Natural killer cell (primary cell): ENCODE measurements around the gene TMEM266. TPM values are rescaled to one million over a fixed set of nuclear protein-coding genes. Genes with fewer than 3 reads are reported as not detected.

Experiments
- ATAC-seq, 3 donors: fragments of 150-1000 bp in 2 of 3; fragments of 200-7000 bp in 1 of 3; cut with Tn5 transposase; 1 replicate in 1 of 3; 2 replicates in 2 of 3; pipeline ENCODE4 v1.10.0; 2021; ENCODE audit warnings: mild to moderate bottlenecking in 2 of 3, moderate library complexity in 2 of 3
- DNase-seq, 2 donors: peaks; one replicate each; pipeline versions ENCODE4 v3.0.0 to v3.0.0-alpha.2; 2013 to 2021; ENCODE audit warnings: mixed read lengths in 1 of 2
- H3K27ac ChIP-seq: one replicate; pipeline ENCODE4 v1.5.1; 2013; ENCODE audit warnings: mild to moderate bottlenecking, low read length
- H3K27me3 ChIP-seq: one replicate; pipeline ENCODE4 v1.6.1; 2013; ENCODE audit warnings: low read length; ENCODE audit not compliant: control insufficient read depth, insufficient read depth
- H3K36me3 ChIP-seq: one replicate; pipeline ENCODE4 v1.6.1; 2013; ENCODE audit warnings: low read length; ENCODE audit not compliant: control insufficient read depth, insufficient read depth
- H3K4me1 ChIP-seq: one replicate; pipeline ENCODE4 v1.6.1; 2013; ENCODE audit warnings: low read length; ENCODE audit not compliant: control insufficient read depth, insufficient read depth
- H3K4me3 ChIP-seq: one replicate; pipeline ENCODE4 v1.5.1; 2013; ENCODE audit warnings: low read length
- H3K9me3 ChIP-seq: one replicate; pipeline ENCODE4 v1.6.1; 2013; ENCODE audit warnings: low read length; ENCODE audit not compliant: control insufficient read depth, insufficient read depth
- H3K27ac Mint-ChIP-seq, 2 donors: one replicate each; pipeline ENCODE4 v1.8.0; 2022; ENCODE audit warnings: mild to moderate bottlenecking in 2 of 2, mixed read lengths in 2 of 2, moderate library complexity in 1 of 2
- H3K27me3 Mint-ChIP-seq, 2 donors: one replicate each; pipeline ENCODE4 v1.8.0; 2022; ENCODE audit warnings: low read depth in 2 of 2, mixed read lengths in 2 of 2
- H3K36me3 Mint-ChIP-seq: one replicate; pipeline ENCODE4 v1.8.0; 2022; ENCODE audit warnings: mixed read lengths
- H3K4me1 Mint-ChIP-seq, 2 donors: one replicate each; pipeline ENCODE4 v1.8.0; 2022; ENCODE audit warnings: mixed read lengths in 2 of 2
- H3K4me3 Mint-ChIP-seq: one replicate; pipeline ENCODE4 v1.8.0; 2022; ENCODE audit warnings: mild to moderate bottlenecking, moderate library complexity, mixed read lengths
- H3K9me3 Mint-ChIP-seq, 2 donors: one replicate each; pipeline ENCODE4 v1.8.0; 2022; ENCODE audit warnings: mixed read lengths in 2 of 2
- WGBS: methylation state at CpG from one replicate; pipeline ENCODE4 v1.1.7; 2013; ENCODE audit warnings: missing lambda C conversion rate; ENCODE audit not compliant: insufficient coverage; 5-methylcytosine and 5-hydroxymethylcytosine counted together
- intact Hi-C: fragments of 100-400 bp; cut with micrococcal nuclease; formaldehyde crosslinking; loops from one replicate; pipeline ENCODE4 v1.14.2; 2022
- total RNA-seq, 4 donors: library from RNA; stranded (reverse); fragments of 120-200 nt in 1 of 4; gene quantifications; one replicate each; pipeline versions ENCODE4 v1.2.3 to v1.2.4, GENCODE V29; 2013 to 2022
- TF ChIP-seq, protein P1 (sequence below): fragments of 200-600 bp; IDR thresholded peaks from one replicate; pipeline ENCODE4 v1.8.0; 2022; ENCODE audit warnings: antibody characterized with exemption

The TMEM266 gene
- total RNA-seq, 3 donors from 2014 or later (not counting 1 experiment from before 2014, with no cell fraction given), result not detected

DNA sequence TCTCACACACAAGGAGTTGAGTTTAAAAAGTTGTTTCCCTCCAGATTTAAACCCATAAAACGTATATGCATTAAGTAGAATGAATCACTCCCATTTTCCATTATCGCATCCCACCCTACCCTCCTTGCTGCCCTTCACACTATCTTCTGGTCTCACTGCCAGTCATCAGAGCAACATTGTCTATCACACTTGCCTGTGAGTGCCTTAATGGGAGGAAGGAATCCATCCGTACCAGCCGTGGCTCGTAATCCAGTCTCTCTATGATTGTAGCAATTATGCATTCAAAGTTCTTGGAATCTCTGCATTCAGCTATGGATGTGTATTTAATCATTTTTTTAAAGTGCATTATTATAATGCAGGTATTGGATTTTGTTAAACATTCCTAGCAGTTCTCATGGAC, 1.9 kb downstream of the TMEM266 start:
- H3K4me1 ChIP-seq, result peaks cover 21% of the 10 kb centered on the region
- Mint-ChIP-seq H3K27ac (no peak overlapping the region), H3K36me3 (no peaks in the 10 kb centered on the region), H3K27me3 (peaks cover 49 to 72% of the 10 kb centered on the region in 2 donors), H3K9me3 (no peaks in the 10 kb centered on the region), H3K4me1 (peaks cover 20 to 29% of the 10 kb centered on the region in 2 donors), H3K4me3 (no peak overlapping the region)
- H3K27me3 ChIP-seq, result peaks cover 33% of the 10 kb centered on the region
- intact Hi-C loops, result no loop called here
- 92% methylated on average over 5 of the region's 5 CpGs for WGBS
- no peak overlapping the region for H3K27ac ChIP-seq
- no peak overlapping the region for H3K4me3 ChIP-seq
- H3K9me3 ChIP-seq, result no peaks in the 10 kb centered on the region
- H3K36me3 ChIP-seq, result no peaks in the 10 kb centered on the region
- TF ChIP-seq, protein P1, sequence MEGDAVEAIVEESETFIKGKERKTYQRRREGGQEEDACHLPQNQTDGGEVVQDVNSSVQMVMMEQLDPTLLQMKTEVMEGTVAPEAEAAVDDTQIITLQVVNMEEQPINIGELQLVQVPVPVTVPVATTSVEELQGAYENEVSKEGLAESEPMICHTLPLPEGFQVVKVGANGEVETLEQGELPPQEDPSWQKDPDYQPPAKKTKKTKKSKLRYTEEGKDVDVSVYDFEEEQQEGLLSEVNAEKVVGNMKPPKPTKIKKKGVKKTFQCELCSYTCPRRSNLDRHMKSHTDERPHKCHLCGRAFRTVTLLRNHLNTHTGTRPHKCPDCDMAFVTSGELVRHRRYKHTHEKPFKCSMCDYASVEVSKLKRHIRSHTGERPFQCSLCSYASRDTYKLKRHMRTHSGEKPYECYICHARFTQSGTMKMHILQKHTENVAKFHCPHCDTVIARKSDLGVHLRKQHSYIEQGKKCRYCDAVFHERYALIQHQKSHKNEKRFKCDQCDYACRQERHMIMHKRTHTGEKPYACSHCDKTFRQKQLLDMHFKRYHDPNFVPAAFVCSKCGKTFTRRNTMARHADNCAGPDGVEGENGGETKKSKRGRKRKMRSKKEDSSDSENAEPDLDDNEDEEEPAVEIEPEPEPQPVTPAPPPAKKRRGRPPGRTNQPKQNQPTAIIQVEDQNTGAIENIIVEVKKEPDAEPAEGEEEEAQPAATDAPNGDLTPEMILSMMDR, result no peak
- ATAC-seq (no peak), DNase-seq (no peak)

DNA sequence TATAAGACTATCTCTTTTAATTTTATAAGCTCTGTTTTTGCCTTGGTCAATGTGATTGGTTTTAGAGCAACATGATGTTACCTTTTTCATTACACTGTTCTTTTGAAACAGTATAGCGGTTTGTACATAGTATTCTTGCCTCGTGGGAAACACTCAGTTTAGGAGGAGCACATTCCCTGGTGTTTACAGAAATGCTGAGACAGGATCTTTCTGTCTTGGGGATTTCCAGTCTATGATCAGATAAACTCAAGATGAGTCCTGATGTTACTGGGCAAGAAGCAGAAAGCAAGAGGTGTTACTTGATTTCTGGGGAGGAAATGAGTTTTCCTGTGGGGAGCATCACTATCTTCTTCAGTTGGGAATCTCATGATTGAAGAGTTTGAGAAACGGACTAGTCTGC, 2.5 kb downstream of the TMEM266 start:
- H3K27me3 ChIP-seq, result peaks cover 33% of the 10 kb centered on the region
- H3K36me3 ChIP-seq, result no peaks in the 10 kb centered on the region
- no peak overlapping the region for H3K4me3 Mint-ChIP-seq
- no peak overlapping the region for H3K4me3 ChIP-seq
- no peak overlapping the region for H3K27ac Mint-ChIP-seq
- TF ChIP-seq, protein P1, result no peak
- H3K4me1 ChIP-seq, result peaks cover 20% of the 10 kb centered on the region
- H3K9me3 Mint-ChIP-seq, result no peaks in the 10 kb centered on the region
- intact Hi-C loops, result no loop called here
- 69% methylated on average over 3 of the region's 3 CpGs for WGBS
- no peaks in the 10 kb centered on the region for H3K36me3 Mint-ChIP-seq
- DNase-seq (no peak), ATAC-seq (no peak)
- peaks cover 43 to 66% of the 10 kb centered on the region in 2 donors for H3K27me3 Mint-ChIP-seq
- H3K27ac ChIP-seq, result no peak overlapping the region
- no peaks in the 10 kb centered on the region for H3K9me3 ChIP-seq
- peaks cover 15 to 23% of the 10 kb centered on the region in 2 donors for H3K4me1 Mint-ChIP-seq

DNA sequence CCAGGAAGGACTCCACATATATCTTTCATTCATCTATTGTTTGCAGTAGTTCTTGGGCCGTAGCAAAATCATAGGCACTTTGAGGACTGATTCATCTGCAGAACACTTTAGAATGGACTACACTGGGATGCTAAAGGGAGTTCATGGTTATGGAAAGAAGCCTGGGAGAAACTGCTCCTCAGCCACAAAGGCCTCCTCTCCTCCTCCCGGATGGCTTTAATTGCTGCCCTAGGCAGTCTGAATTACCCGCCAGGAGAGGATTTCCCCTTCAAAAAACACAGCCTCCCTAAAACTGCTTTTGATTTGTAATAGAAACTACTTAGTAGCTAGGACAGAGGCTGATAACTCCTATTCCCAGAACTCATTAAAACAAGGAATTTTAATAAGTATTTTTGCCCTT, 4.6 kb downstream of the TMEM266 start:
- H3K27me3 Mint-ChIP-seq, result peaks cover 35 to 49% of the 10 kb centered on the region in 2 donors
- TF ChIP-seq, protein P1, result no peak
- ATAC-seq (no peak), DNase-seq (no peak)
- intact Hi-C loops, result no loop called here
- peaks cover 7 to 12% of the 10 kb centered on the region in 2 donors for H3K4me1 Mint-ChIP-seq
- peaks cover 11% of the 10 kb centered on the region for H3K4me1 ChIP-seq
- H3K36me3 Mint-ChIP-seq, result no peaks in the 10 kb centered on the region
- no peak overlapping the region for H3K4me3 Mint-ChIP-seq
- 100% methylated on average over 1 of the region's 3 CpGs for WGBS
- no peaks in the 10 kb centered on the region for H3K36me3 ChIP-seq
- H3K27ac Mint-ChIP-seq, result no peak overlapping the region
- no peak overlapping the region for H3K4me3 ChIP-seq
- peaks cover 17% of the 10 kb centered on the region for H3K27me3 ChIP-seq
- H3K27ac ChIP-seq, result no peak overlapping the region
- no peaks in the 10 kb centered on the region for H3K9me3 ChIP-seq
- H3K9me3 Mint-ChIP-seq, result no peaks in the 10 kb centered on the region

DNA sequence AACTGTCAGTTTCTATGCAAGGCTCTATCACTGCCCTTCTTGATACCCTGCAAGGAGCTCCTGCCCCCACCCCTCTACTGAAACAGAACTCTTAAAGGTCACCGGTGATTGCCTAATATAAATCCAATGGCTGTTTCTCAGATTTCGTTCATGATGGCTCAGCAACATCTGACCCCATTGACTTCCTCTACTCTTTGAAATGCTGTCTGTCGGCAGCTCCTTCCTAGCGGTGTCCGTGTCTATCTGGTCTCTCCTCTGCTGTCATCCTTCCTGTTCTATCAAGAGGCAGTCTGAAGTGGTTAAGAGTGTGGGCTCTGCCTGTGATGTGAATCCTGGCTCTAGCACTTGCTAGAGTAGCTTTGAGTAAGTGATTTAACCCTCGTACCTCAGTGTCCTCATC, 5.5 kb downstream of the TMEM266 start:
- DNase-seq (peak in 1 of 2 donors; percentile 44), ATAC-seq (peak; percentile 68 to 86 (median 77))
- 12% methylated on average over 6 of the region's 6 CpGs for WGBS
- Histone ChIP-seq H3K4me3 (no peak overlapping the region), H3K27ac (no peak overlapping the region), H3K9me3 (no peaks in the 10 kb centered on the region), H3K27me3 (peaks cover 13% of the 10 kb centered on the region), H3K4me1 (peaks cover 5% of the 10 kb centered on the region), H3K36me3 (no peaks in the 10 kb centered on the region)
- Mint-ChIP-seq H3K27me3 (peaks cover 35 to 49% of the 10 kb centered on the region in 2 donors), H3K27ac (no peak overlapping the region), H3K4me1 (peaks cover 7 to 12% of the 10 kb centered on the region in 2 donors), H3K9me3 (no peaks in the 10 kb centered on the region), H3K36me3 (no peaks in the 10 kb centered on the region), H3K4me3 (no peak overlapping the region)
- TF ChIP-seq, protein P1, result no peak
- intact Hi-C loops, result no loop called here
